Activated CD4-positive, alpha-beta T cell treated with anti-CD3 and anti-CD28 coated beads, Interleukin-2, amount 50 U/mL, for 24 hours (primary cell): ENCODE results near the gene GPR151.

ENCODE experiments used
- DNase-seq, 2 donors: peaks; one replicate each; pipeline ENCODE4 v3.0.0-alpha.2; 2020; ENCODE audit warnings: low read depth in 1 of 2, low spot score in 1 of 2

GPR151 gene

GRCh38 chr5:146521403-146522106 lies 5.6 kb upstream of the GPR151 start:
- DNase-seq, result no peak

DNA sequence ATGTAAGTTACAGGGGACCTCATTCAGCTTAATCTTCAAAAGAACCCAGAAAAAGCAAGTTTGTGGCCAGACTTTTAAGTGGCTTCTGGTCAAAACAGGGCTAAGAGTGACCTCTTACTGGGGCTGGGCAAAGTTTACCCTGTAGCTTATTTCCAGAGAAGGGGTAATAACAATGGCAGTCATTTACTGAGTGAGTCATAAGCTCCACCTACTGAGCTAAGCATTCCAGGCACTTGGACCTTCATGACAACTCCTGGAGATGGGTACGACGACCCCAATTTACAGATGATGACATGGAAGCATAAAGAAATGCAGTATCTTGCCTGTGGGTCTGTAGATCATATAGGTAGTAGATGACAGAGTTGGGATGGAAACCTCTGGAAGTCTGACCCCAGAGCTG lies 4.7 kb upstream of the GPR151 start:
- no peak for DNase-seq

DNA sequence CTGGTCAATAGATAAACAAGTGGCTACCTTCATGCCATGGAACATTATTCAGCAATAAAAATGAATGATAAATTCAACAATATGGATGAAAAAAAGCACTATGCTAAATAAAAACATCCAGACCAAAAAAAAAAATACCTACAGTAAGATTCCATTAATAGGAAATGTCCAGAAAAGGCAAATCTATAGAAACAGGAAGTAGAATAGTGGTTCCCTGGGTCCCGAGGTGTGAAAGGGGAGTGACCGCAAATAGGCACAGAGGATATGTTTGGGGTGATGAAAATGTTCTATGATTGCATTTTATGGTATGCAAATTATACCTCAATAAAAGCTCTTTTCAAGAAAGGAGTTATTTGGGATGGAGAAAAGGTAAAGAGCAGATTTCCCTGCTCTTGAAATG lies 3.6 kb upstream of the GPR151 start:
- DNase-seq, result no peak

DNA sequence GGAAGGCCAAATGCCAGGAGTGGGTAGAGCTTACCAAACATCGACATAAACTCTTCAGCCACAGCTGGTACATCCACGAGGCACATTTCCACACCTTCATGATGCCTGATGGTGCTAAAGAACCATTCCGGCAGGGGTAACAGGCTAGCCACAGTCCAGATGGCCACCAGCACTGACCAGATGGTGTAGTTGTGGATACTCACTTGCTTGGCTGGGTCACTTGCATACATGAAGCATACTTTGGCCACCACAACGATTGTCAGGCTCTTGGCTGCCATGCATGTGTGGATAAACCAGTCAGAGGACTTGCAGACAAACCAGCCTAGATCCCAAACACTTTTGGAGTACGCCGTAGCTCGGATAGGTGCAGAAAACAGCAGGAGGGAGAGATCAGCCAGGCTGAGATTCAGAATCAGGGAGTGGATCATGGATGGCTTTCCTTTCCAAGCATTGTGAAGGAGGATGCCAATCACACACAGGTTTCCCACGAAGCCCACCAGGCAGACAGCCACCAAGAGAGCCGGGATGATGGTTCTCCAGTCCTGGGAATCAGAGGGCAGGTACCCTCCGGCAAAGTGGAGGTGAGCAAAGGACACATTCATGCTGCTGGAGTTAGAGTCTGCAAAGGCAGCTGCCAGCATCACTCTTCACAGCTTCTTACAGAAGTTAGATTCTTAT lies 378 bp downstream of the GPR151 start:
- DNase-seq, result no peak

- DNase-seq, result no peak
Observed at GRCh38 chr5:146514575-146514974, 1.4 kb downstream of the GPR151 start.

- no peak for DNase-seq
Observed at GRCh38 chr5:146513462-146513861, 2.5 kb downstream of the GPR151 start.

GRCh38 chr5:146510559-146511125 lies 5.3 kb downstream of the GPR151 start:
- no peak for DNase-seq

GRCh38 chr5:146507428-146507827 lies 8.6 kb downstream of the GPR151 start:
- DNase-seq, result no peak

DNA sequence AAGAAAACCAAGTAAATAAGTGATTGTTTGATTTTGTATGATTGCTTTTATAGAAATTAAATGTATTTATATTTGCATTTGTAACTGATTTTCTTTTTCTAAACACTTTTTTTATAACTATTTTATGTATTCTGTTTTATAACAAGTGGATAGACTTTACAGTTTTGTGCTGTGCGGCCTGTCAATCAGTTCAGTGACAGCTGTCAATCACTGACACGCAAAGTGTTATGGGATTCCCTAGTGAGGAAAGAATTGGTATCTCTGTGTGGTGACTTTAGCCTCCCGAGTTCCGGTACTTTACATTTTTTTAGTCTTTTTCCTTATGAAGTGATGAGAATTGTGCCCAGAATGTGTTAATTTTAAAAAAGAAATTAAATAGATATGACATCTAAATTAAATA lies 16.3 kb downstream of the GPR151 start:
- DNase-seq, result no peak

- no peak for DNase-seq
Observed at GRCh38 chr5:146494656-146495055, 21.3 kb downstream of the GPR151 start.

DNA sequence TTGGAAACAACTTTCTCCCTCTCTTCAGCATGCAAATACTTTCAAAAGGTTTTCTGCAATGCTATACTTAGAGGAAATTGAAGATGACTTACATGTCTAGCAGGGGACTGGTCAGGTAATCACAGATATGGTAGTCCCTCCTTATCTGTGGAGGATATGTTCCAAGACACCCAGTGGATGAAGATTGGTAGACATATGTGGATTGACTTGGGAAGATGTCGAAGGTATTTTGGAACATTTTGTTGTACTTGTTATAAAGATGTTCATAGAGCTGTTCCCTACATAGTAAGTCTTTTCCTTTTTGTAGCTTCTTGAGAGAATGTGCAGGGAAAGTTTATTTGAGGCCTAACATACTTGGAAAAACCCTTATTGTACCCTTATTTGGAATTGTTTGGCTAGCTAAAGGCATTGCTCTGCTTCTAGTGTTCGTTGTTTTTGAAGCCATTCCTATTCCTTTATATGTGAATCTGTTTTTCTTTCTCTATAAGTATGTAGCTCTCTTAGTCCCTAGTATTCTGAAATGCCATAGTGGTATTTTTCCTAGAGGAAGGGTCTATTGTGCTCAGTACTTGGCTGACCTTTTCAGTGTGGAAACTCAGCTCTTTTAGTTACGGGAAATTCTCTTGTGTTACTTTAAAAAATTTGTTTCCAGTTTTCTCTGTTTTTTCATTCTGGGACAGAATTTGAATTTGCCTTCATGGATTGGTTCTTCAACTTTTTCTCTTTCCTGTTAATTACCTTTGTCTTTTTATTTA lies 25.7 kb downstream of the GPR151 start:
- DNase-seq, result no peak

GRCh38 chr5:146484714-146485391 lies 31.1 kb downstream of the GPR151 start:
- no peak for DNase-seq

- DNase-seq, result no peak
Observed at GRCh38 chr5:146482775-146483174, 33.2 kb downstream of the GPR151 start.

GRCh38 chr5:146475906-146476305 lies 40.1 kb downstream of the GPR151 start:
- no peak for DNase-seq

GRCh38 chr5:146475190-146475780 lies 40.7 kb downstream of the GPR151 start:
- no peak for DNase-seq

DNA sequence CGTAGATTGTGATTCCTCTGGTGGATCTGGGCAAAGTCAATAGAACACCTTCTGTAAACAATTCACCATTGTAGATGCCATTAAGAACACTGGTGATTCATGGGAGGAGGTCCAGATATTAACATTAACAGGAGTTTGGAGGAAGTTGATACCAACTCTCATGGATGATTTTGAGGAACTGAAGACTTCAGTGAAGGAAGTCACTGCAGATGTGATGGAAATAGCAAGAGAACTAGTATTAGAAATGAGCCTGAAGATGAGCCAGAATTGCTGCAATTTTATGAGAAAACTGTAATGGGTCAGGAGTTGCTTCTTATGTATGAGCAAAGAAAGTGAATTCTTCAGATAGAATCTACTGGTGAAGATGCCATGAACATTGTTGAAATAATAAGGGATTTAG lies 41.9 kb downstream of the GPR151 start:
- DNase-seq, result no peak

DNA sequence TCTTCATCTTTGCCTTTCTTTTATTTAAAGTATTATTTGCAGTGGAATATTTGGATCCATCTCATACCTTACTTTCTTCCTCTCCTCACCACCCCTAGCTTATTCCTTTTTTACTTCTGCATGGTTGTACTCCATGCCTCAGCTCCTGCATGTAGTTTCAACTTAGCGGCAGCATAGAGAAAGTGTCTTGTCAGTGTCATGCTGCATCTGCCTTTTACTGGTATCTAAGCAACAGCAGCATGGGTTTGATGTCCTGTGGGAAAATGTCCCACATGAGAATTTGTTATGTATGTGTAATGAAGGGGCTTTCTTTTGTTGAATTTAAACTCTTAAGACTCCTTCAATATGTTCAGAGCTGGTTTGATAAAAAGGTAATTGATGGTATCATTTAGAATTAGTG lies 48.2 kb downstream of the GPR151 start:
- no peak for DNase-seq

GRCh38 chr5:146466521-146467349 lies 49.3 kb downstream of the GPR151 start:
- DNase-seq, result no peak

DNA sequence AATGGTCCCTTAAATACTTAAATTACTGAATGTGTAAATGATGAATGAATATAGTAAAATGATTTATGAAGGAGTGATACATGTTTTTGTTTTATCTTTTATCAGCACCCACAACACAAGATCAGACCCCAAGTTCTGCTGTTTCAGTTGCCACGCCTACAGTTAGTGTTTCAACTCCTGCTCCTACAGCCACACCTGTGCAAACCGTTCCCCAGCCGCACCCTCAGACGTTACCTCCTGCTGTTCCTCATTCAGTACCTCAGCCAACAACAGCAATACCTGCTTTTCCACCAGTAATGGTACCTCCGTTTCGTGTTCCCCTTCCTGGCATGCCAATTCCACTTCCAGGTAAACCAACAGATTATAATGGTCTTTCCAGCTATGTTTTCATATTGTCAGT lies 52.5 kb downstream of the GPR151 start:
- no peak for DNase-seq
